HEK293T (cell line): Measurements from ENCODE around the gene SLC9A8.

Source experiments
- ARNT ChIP-seq: fragments of 450-650 bp; IDR thresholded peaks from 2 replicates; pipeline ENCODE4 v1.6.1; 2017; ENCODE audit warnings: mild to moderate bottlenecking
- BHLHE40 ChIP-seq: fragments of 450-650 bp; IDR thresholded peaks from 2 replicates; pipeline ENCODE4 v1.6.1; 2016; ENCODE audit warnings: mild to moderate bottlenecking, moderate library complexity, borderline replicate concordance
- CTBP1 ChIP-seq: fragments of 450-650 bp; IDR thresholded peaks from 2 replicates; pipeline ENCODE4 v1.6.1; 2016; ENCODE audit warnings: borderline replicate concordance
- ELF4 ChIP-seq: fragments of 450-650 bp; IDR thresholded peaks from 2 replicates; pipeline ENCODE4 v1.6.1; 2017; ENCODE audit warnings: antibody characterized with exemption
- FOXA1 ChIP-seq: fragments of 450-650 bp; IDR thresholded peaks from 2 replicates; pipeline ENCODE4 v1.6.1; 2016; ENCODE audit warnings: mild to moderate bottlenecking
- FOXK2 ChIP-seq: fragments of 450-650 bp; IDR thresholded peaks from 2 replicates; pipeline ENCODE4 v1.6.1; 2016; ENCODE audit warnings: mild to moderate bottlenecking
- FOXM1 ChIP-seq: fragments of 450-650 bp; IDR thresholded peaks from 2 replicates; pipeline ENCODE4 v1.6.1; 2017; ENCODE audit warnings: mild to moderate bottlenecking, borderline replicate concordance
- HDGF ChIP-seq: fragments of 450-650 bp; IDR thresholded peaks from 2 replicates; pipeline ENCODE4 v1.6.1; 2017; ENCODE audit warnings: antibody characterized with exemption, borderline replicate concordance
- L3MBTL2 ChIP-seq: fragments of 450-650 bp; conservative IDR thresholded peaks from 2 replicates; pipeline ENCODE4 v1.6.1; 2016; ENCODE audit warnings: mild to moderate bottlenecking
- NFRKB ChIP-seq: fragments of 450-650 bp; IDR thresholded peaks from 2 replicates; pipeline ENCODE4 v1.6.1; 2016; ENCODE audit warnings: mild to moderate bottlenecking, moderate library complexity
- SP1 ChIP-seq: fragments of 450-650 bp; IDR thresholded peaks from 2 replicates; pipeline ENCODE4 v1.6.1; 2017
- SUZ12 ChIP-seq: fragments of 450-650 bp; IDR thresholded peaks from 2 replicates; pipeline ENCODE4 v1.6.1; 2016; ENCODE audit warnings: mild to moderate bottlenecking
- TARDBP ChIP-seq: fragments of 450-650 bp; IDR thresholded peaks from 2 replicates; pipeline ENCODE4 v1.6.1; 2016
- ZNF384 ChIP-seq: fragments of 450-650 bp; IDR thresholded peaks from 2 replicates; pipeline ENCODE4 v1.6.1; 2016

DNA sequence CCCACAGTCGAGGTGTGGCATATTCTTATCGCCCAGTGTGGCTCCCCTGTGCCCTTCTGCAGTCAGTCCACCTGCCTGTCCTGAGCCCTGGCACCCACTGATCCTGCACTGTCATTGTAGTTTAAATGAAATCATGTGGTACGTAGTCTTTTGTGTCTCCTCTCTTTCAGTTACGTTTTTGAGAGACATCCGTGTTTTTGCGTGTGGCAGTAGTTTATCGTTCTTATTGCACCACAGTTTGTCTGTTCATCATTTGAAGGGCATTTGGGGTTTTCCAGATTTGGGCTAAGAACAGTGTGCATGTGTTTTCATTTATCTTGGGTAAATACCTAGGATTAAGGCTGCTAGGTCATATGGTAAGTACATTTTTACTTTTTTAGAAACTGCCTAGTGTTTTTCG lies 53.4 kb downstream of the SLC9A8 start:
- TF ChIP-seq CTBP1, result no peak
- no peak for TF ChIP-seq ARNT
- TF ChIP-seq L3MBTL2, result no peak
- TF ChIP-seq ELF4, result no peak
- no peak for TF ChIP-seq SP1
- no peak for TF ChIP-seq ZNF384
- TF ChIP-seq FOXA1, result no peak
- TF ChIP-seq HDGF, result no peak
- no peak for TF ChIP-seq FOXK2
- TF ChIP-seq BHLHE40, result no peak
- TF ChIP-seq NFRKB, result no peak
- TF ChIP-seq FOXM1, result no peak
- no peak for TF ChIP-seq SUZ12
- TF ChIP-seq TARDBP, result no peak
